SK-N-SH (cell line): ENCODE results near the gene TSPAN14. TPM values are rescaled to one million over a fixed set of nuclear protein-coding genes. Genes with fewer than 3 reads are reported as not detected.

ENCODE experiments used
- CTCF ChIA-PET: fragments of 300-600, 350-600 bp; formaldehyde crosslinking; extraction: SDS; loops from one replicate; lab custom pipeline; 2021; lab: Yijun Ruan, JAX
- POLR2A ChIA-PET: fragments of 350-600 bp; sonication (Branson Sonifier 250); formaldehyde crosslinking; extraction: SDS; loops from one replicate; lab custom pipeline; 2020; ENCODE audit warnings: antibody characterized with exemption, inconsistent platforms; lab: Yijun Ruan, JAX
- DNase-seq: peaks from one replicate; pipeline ENCODE4 v3.0.0; 2012
- H2AFZ ChIP-seq: fragments of 200-600 bp; sonication (generic); 2 replicates; pipeline ENCODE4 v1.8.1; 2016; ENCODE audit warnings: antibody characterized with exemption, mild to moderate bottlenecking, low read depth
- H3F3A ChIP-seq: fragments of 200-600 bp; sonication (generic); replicated peaks from 2 replicates; pipeline ENCODE3; 2016; ENCODE audit warnings: antibody characterized with exemption, mild to moderate bottlenecking; ENCODE audit not compliant: insufficient read depth
- H3K27ac ChIP-seq, 2 experiments: fragments of 200-500 bp in 1 of 2; fragments of 200-600 bp in 1 of 2; sonication (Bioruptor generic) in 1 of 2; sonication (generic), shearing (Covaris generic) in 1 of 2; 2 replicates each; pipeline versions ENCODE4 v1.5.1 to v1.6.1; 2014 to 2016; ENCODE audit warnings: low read depth in 2 of 2, inconsistent platforms in 1 of 2, low read length in 1 of 2, mild to moderate bottlenecking in 1 of 2, mixed read lengths in 1 of 2
- H3K27me3 ChIP-seq: fragments of 200-600 bp; sonication (generic), shearing (Covaris generic); 2 replicates; pipeline ENCODE4 v1.6.1; 2016; ENCODE audit warnings: mixed run types; ENCODE audit not compliant: insufficient read depth
- H3K36me3 ChIP-seq, 2 experiments: fragments of 200-500 bp in 1 of 2; fragments of 200-600 bp in 1 of 2; sonication (Bioruptor generic) in 1 of 2; sonication (generic) in 1 of 2; replicated peaks in 1 of 2; 2 replicates each; pipeline versions ENCODE3 to v1.5.1; 2014 to 2016; ENCODE audit warnings: low read length in 1 of 2, mild to moderate bottlenecking in 1 of 2; ENCODE audit not compliant: insufficient read depth in 2 of 2, control insufficient read depth in 1 of 2
- H3K4me1 ChIP-seq, 2 experiments: fragments of 200-500 bp in 1 of 2; fragments of 200-600 bp in 1 of 2; sonication (Bioruptor generic) in 1 of 2; sonication (generic), shearing (Covaris generic) in 1 of 2; 2 replicates each; pipeline versions ENCODE4 v1.5.1 to v1.6.1; 2014 to 2016; ENCODE audit warnings: low read depth in 1 of 2, low read length in 1 of 2, mixed run types in 1 of 2; ENCODE audit not compliant: insufficient read depth in 2 of 2, control insufficient read depth in 1 of 2
- H3K4me2 ChIP-seq: fragments of 200-600 bp; sonication (generic), shearing (Covaris generic); 2 replicates; pipeline ENCODE4 v1.6.1; 2017; ENCODE audit warnings: mixed run types
- H3K4me3 ChIP-seq, 2 experiments: fragments of 200-500 bp in 1 of 2; fragments of 200-600 bp in 1 of 2; sonication (Bioruptor generic) in 1 of 2; sonication (generic), shearing (Covaris generic) in 1 of 2; 2 replicates each; pipeline versions ENCODE4 v1.5.1 to v1.8.1; 2014 to 2016; ENCODE audit warnings: low read depth in 2 of 2, inconsistent platforms in 1 of 2, low read length in 1 of 2, mild to moderate bottlenecking in 1 of 2, mixed read lengths in 1 of 2, moderate library complexity in 1 of 2
- H3K79me2 ChIP-seq: fragments of 200-600 bp; sonication (generic); 2 replicates; pipeline ENCODE4 v1.8.1; 2017; ENCODE audit warnings: mild to moderate bottlenecking; ENCODE audit not compliant: insufficient read depth
- H3K9ac ChIP-seq: fragments of 200-600 bp; sonication (generic); 2 replicates; pipeline ENCODE4 v1.6.1; 2017; ENCODE audit warnings: mixed run types
- H3K9me2 ChIP-seq: fragments of 200-600 bp; sonication (generic); 2 replicates; pipeline ENCODE4 v1.6.1; 2017; ENCODE audit warnings: mixed run types
- H3K9me3 ChIP-seq: fragments of 200-600 bp; sonication (generic); 2 replicates; pipeline ENCODE4 v1.6.1; 2017; ENCODE audit warnings: mixed run types, mild to moderate bottlenecking, moderate library complexity
- H4K20me1 ChIP-seq: fragments of 200-600 bp; sonication (generic); 2 replicates; pipeline ENCODE4 v1.6.1; 2017; ENCODE audit warnings: mild to moderate bottlenecking, mixed run types; ENCODE audit not compliant: insufficient read depth
- FOXJ3 ChIP-seq: sonication (generic); formaldehyde crosslinking; IDR thresholded peaks from 2 replicates; pipeline ENCODE4 v1.5.1; 2020; ENCODE audit warnings: mild to moderate bottlenecking, missing genetic modification reagents
- GATA2 ChIP-seq: sonication (generic); formaldehyde crosslinking; IDR thresholded peaks from 2 replicates; pipeline ENCODE4 v1.5.0; 2020; ENCODE audit warnings: mild to moderate bottlenecking, missing genetic modification reagents
- RFX5 ChIP-seq: IDR thresholded peaks from 2 replicates; pipeline ENCODE4 v1.6.1; 2012; ENCODE audit warnings: mild to moderate bottlenecking, improper control_type of control experiment, low read length
- TAF1 ChIP-seq: IDR thresholded peaks from 2 replicates; pipeline ENCODE4 v1.6.1; 2012; ENCODE audit warnings: low read depth, mild to moderate bottlenecking, low read length, moderate library complexity, borderline replicate concordance
- TEAD4 ChIP-seq: IDR thresholded peaks from 2 replicates; pipeline ENCODE4 v1.4.0; 2012; ENCODE audit warnings: mild to moderate bottlenecking, borderline replicate concordance; ENCODE audit not compliant: insufficient read depth
- WGBS: methylation state at CpG from one replicate; pipeline ENCODE4 v1.1.6; 2017; ENCODE audit warnings: low lambda C conversion rate; 5-methylcytosine and 5-hydroxymethylcytosine counted together
- polyA plus RNA-seq, 3 experiments: library from polyadenylated mRNA; depleted of rRNA; stranded (reverse); fragments of >200 nt; gene quantifications; 2 replicates each; pipeline ENCODE4 v1.2.3, GENCODE V29; 2012
- TF ChIP-seq, protein P1 (sequence below): IDR thresholded peaks from 2 replicates; pipeline ENCODE4 v1.4.0; 2012; ENCODE audit warnings: low read depth, borderline replicate concordance

TSPAN14 gene
- polyA plus RNA-seq, 1 of the 3 experiments (the other 2 are of a cell fraction), result 78.1 TPM

DNA sequence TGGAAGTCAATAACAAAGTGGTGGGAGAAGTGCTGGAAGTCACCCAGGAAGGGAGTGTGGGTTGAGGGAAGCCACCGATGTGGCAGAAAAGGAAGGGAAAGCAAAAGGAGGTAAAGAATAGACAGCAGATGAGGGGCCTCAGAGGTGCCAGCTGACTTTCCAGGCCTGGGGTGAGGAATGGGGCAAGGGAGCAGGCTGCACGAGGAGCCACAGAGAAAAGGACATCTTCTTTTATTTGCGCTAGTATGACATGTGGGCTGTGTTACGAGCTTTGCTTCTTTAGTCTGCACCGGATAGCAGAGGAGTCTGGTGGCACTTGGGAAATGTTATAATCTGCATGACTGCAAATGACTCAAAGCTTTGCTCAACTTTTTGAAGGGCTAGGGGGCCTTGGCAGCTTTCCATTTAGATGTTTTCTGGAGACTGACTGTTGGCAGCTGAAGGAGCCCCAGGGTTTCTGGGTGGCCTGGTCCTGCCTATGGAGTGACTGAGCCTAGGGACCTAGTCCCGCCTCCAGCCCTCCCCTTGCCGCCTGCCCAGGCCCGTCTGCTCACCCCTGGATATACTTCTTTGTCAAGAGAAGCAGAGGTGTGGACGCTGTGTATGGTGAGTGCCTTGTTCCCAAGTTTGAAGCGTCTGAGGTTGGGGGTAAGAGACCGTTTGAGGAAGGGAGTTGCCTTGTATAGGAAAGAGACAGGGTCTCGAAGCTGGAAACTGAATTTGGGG is 40.7 kb upstream of the TSPAN14 start:
- Histone ChIP-seq H3K27ac (peak overlapping the region in 1 of 2 experiments; percentile 48; a peak in 1 of 4 replicates), H3K9me3 (no peaks in the 10 kb centered on the region), H3K36me3 (no peaks in the 10 kb centered on the region), H3K9me2 (no peaks in the 10 kb centered on the region), H4K20me1 (no peaks in the 10 kb centered on the region), H2AFZ (no peak overlapping the region), H3K4me1 (peaks cover 18 to 74% of the 10 kb centered on the region in 2 experiments; a peak in 3 of 4 replicates), H3K9ac (no peak overlapping the region), H3F3A (no peaks in the 10 kb centered on the region), H3K4me2 (peak overlapping the region; percentile 50; the same call in 1 of the 2 replicates), H3K4me3 (no peak overlapping the region), H3K79me2 (no peaks in the 10 kb centered on the region; the same call in 1 of the 2 replicates), H3K27me3 (no peaks in the 10 kb centered on the region)
- peak; percentile 55 for DNase-seq
- POLR2A ChIA-PET, result no interaction called here
- TF ChIP-seq FOXJ3 (no peak), GATA2 (CRISPR knock-in tag) (no peak), TAF1 (no peak), TEAD4 (no peak), RFX5 (peak; percentile 29; the same call in 1 of the 2 replicates)
- TF ChIP-seq, protein P1, sequence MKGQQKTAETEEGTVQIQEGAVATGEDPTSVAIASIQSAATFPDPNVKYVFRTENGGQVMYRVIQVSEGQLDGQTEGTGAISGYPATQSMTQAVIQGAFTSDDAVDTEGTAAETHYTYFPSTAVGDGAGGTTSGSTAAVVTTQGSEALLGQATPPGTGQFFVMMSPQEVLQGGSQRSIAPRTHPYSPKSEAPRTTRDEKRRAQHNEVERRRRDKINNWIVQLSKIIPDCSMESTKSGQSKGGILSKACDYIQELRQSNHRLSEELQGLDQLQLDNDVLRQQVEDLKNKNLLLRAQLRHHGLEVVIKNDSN, result no peak
- 63% methylated on average over 12 of the region's 12 CpGs for WGBS
- CTCF ChIA-PET, result interaction anchor here (0.6 to 1.3 kb wide), 4 partner anchors 8 to 92 kb away, joined by 3 to 4 read pairs (median 3); no protein-coding TSS in a partner anchor

DNA sequence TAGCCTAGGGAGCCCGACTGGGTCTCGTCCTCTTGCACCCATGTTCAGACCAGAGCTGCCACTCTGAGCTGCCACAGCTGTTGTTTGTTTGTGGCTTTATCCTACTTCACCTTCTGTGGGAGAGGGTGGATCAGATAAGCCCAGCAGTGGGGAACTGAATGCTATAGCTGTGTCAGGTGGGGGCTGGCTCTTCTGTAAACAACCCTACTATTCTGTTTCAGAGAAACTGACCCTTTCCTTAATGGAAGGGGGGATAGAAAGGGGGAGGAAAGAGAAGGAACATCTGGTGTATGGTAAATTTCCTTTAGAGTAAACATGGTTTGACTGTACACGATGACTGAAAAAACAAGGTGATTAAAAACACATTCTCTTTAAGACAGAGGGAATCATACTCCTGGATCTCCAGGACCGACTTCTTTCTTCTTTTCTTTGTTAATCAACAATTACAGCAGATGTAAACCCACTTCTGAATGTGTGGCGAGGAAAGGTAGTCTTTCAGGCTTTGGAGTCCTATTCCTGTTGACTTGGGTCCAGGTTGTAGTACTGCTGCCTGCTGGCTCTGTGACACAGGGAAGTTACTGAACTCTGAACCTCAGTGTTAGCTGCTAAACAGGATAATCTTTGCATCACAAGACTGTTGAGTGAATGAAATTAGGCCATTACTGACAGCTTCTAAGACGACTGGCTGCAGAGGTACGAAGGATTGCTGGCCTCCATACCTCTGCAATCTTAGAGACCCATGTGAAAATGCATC is 39.8 kb upstream of the TSPAN14 start:
- H3K9ac ChIP-seq, result no peak overlapping the region

More for the DNA sequence above, 39.8 kb upstream of the TSPAN14 start:
- peaks cover 18 to 73% of the 10 kb centered on the region in 2 experiments; a peak in 3 of 4 replicates for H3K4me1 ChIP-seq
- no peaks in the 10 kb centered on the region for H3K27me3 ChIP-seq
- no peak overlapping the region for H3K4me2 ChIP-seq
- no peaks in the 10 kb centered on the region; the same call in 1 of the 2 replicates for H3K79me2 ChIP-seq
- peak overlapping the region in 1 of 2 experiments; percentile 58; a peak in 1 of 4 replicates for H3K27ac ChIP-seq
- 80% methylated on average over 7 of the region's 7 CpGs for WGBS
- H2AFZ ChIP-seq, result no peak overlapping the region
- TF ChIP-seq FOXJ3, result no peak
- TF ChIP-seq GATA2 (CRISPR knock-in tag), result peak; percentile 53
- H3K9me3 ChIP-seq, result no peaks in the 10 kb centered on the region
- DNase-seq, result peak; percentile 36
- no peak overlapping the region for H3K4me3 ChIP-seq
- CTCF ChIA-PET, result interaction anchor here (0.7 to 2.7 kb wide), 4 partner anchors 9 to 92 kb away, joined by 3 to 12 read pairs (median 4); no protein-coding TSS in a partner anchor
- no peaks in the 10 kb centered on the region for H3K9me2 ChIP-seq
- POLR2A ChIA-PET, result no interaction called here
- H4K20me1 ChIP-seq, result no peaks in the 10 kb centered on the region
- no peaks in the 10 kb centered on the region for H3K36me3 ChIP-seq
- H3F3A ChIP-seq, result no peaks in the 10 kb centered on the region
